Left ventricle myocardium inferior (tissue), 1 donor: ENCODE data around the gene NAALADL2. TPM values are rescaled to one million over a fixed set of nuclear protein-coding genes. Genes with fewer than 3 reads are reported as not detected.

Experiments used
- DNase-seq: peaks from one replicate; pipeline ENCODE4 v3.0.0-alpha.2; 2020
- H3K27ac ChIP-seq: fragments of 200-600 bp; replicated peaks from 2 replicates; pipeline ENCODE4 v1.8.0; 2021
- H3K27me3 ChIP-seq: fragments of 200-600 bp; 2 replicates; pipeline ENCODE4 v1.8.0; 2021; ENCODE audit warnings: low read depth
- H3K36me3 ChIP-seq: fragments of 200-600 bp; 2 replicates; pipeline ENCODE4 v1.8.0; 2021
- H3K4me1 ChIP-seq: fragments of 200-600 bp; 2 replicates; pipeline ENCODE4 v1.8.0; 2021
- H3K4me3 ChIP-seq: fragments of 200-600 bp; 2 replicates; pipeline ENCODE4 v1.8.0; 2021; ENCODE audit warnings: mild to moderate bottlenecking, moderate library complexity
- H3K9me3 ChIP-seq: fragments of 200-600 bp; replicated peaks from 2 replicates; pipeline ENCODE4 v1.8.0; 2021
- CTCF ChIP-seq: fragments of 200-600 bp; IDR thresholded peaks from 2 replicates; pipeline ENCODE4 v1.8.0; 2021; ENCODE audit warnings: antibody characterized with exemption, mild to moderate bottlenecking, borderline replicate concordance
- intact Hi-C: fragments of 100-400 bp; cut with micrococcal nuclease; formaldehyde crosslinking; loops from one replicate; pipeline ENCODE4 v1.11.0; 2022
- total RNA-seq: library from RNA; stranded (reverse); fragmentation: NEBNext Ultra II Directional; extraction: Animal tissue kit (Norgen Biotek cat#: 25700); gene quantifications from one replicate; pipeline ENCODE4 v1.2.1, GENCODE V29; 2021
- donor health status: DM: no; HTN: yes; CAD: no; lungs with severe emphysema.

Gene NAALADL2
- total RNA-seq, 1 donor from 2014 or later = 5.8 TPM

GRCh38 chr3:175208326-175208725, 349.2 kb downstream of the NAALADL2 start:
- Histone ChIP-seq H3K27ac (no peak overlapping the region), H3K27me3 (no peaks in the 10 kb centered on the region), H3K4me1 (no peaks in the 10 kb centered on the region), H3K36me3 (no peaks in the 10 kb centered on the region), H3K4me3 (no peak overlapping the region), H3K9me3 (peaks cover 7% of the 10 kb centered on the region)
- no peak for DNase-seq
- TF ChIP-seq CTCF = no peak
- intact Hi-C loops = no loop called here

GRCh38 chr3:175211466-175211865, 352.3 kb downstream of the NAALADL2 start:
- no peak for DNase-seq
- Histone ChIP-seq H3K9me3 (no peaks in the 10 kb centered on the region), H3K36me3 (no peaks in the 10 kb centered on the region), H3K27me3 (no peaks in the 10 kb centered on the region), H3K27ac (no peak overlapping the region), H3K4me3 (no peak overlapping the region), H3K4me1 (no peaks in the 10 kb centered on the region)
- no peak for TF ChIP-seq CTCF
- intact Hi-C loops = no loop called here

GRCh38 chr3:175212896-175213295, 353.8 kb downstream of the NAALADL2 start:
- no peaks in the 10 kb centered on the region for H3K27me3 ChIP-seq
- H3K4me3 ChIP-seq = no peak overlapping the region
- H3K9me3 ChIP-seq = no peaks in the 10 kb centered on the region
- H3K4me1 ChIP-seq = no peaks in the 10 kb centered on the region
- intact Hi-C loops = no loop called here
- no peaks in the 10 kb centered on the region for H3K36me3 ChIP-seq
- no peak overlapping the region for H3K27ac ChIP-seq
- no peak for DNase-seq
- TF ChIP-seq CTCF = no peak

- no peaks in the 10 kb centered on the region for H3K9me3 ChIP-seq
- no peaks in the 10 kb centered on the region for H3K27me3 ChIP-seq
- no peak overlapping the region for H3K27ac ChIP-seq
- H3K4me3 ChIP-seq = no peak overlapping the region
- no peak for TF ChIP-seq CTCF
- DNase-seq = no peak
- no peaks in the 10 kb centered on the region for H3K36me3 ChIP-seq
- no peaks in the 10 kb centered on the region for H3K4me1 ChIP-seq
- intact Hi-C loops = no loop called here
Observed at GRCh38 chr3:175214216-175214615, 355.1 kb downstream of the NAALADL2 start.

- intact Hi-C loops = no loop called here
- no peaks in the 10 kb centered on the region for H3K9me3 ChIP-seq
- no peak for TF ChIP-seq CTCF
- DNase-seq = no peak
- H3K4me1 ChIP-seq = no peaks in the 10 kb centered on the region
- no peak overlapping the region for H3K27ac ChIP-seq
- no peaks in the 10 kb centered on the region for H3K36me3 ChIP-seq
- no peak overlapping the region for H3K4me3 ChIP-seq
- no peaks in the 10 kb centered on the region for H3K27me3 ChIP-seq
Observed at GRCh38 chr3:175215833-175216232, 356.7 kb downstream of the NAALADL2 start.

GRCh38 chr3:175222356-175222755, 363.2 kb downstream of the NAALADL2 start:
- Histone ChIP-seq H3K9me3 (no peaks in the 10 kb centered on the region), H3K27ac (no peak overlapping the region), H3K36me3 (no peaks in the 10 kb centered on the region), H3K4me1 (peaks cover 16% of the 10 kb centered on the region), H3K4me3 (no peak overlapping the region), H3K27me3 (no peaks in the 10 kb centered on the region)
- intact Hi-C loops = no loop called here
- no peak for TF ChIP-seq CTCF
- DNase-seq = no peak
